Lower leg skin (tissue), 3 donors: ENCODE measurements around the gene STARD5.

Source experiments
- POLR2A ChIP-seq, 2 donors: fragments of 450-650 bp; IDR thresholded peaks; one replicate each; pipeline ENCODE4 v1.6.1; 2016 to 2017; ENCODE audit warnings: antibody characterized with exemption in 2 of 2, mild to moderate bottlenecking in 1 of 2, moderate library complexity in 1 of 2
- TF ChIP-seq, protein P1 (sequence below), 3 donors: fragments of 450-650 bp; IDR thresholded peaks; one replicate each; pipeline ENCODE4 v1.5.1; 2016; ENCODE audit warnings: antibody characterized with exemption in 3 of 3, mild to moderate bottlenecking in 3 of 3, moderate library complexity in 2 of 3

- no peak for TF ChIP-seq POLR2A (IDR thresholded peaks at IDR 0.05)
- TF ChIP-seq, protein P1, sequence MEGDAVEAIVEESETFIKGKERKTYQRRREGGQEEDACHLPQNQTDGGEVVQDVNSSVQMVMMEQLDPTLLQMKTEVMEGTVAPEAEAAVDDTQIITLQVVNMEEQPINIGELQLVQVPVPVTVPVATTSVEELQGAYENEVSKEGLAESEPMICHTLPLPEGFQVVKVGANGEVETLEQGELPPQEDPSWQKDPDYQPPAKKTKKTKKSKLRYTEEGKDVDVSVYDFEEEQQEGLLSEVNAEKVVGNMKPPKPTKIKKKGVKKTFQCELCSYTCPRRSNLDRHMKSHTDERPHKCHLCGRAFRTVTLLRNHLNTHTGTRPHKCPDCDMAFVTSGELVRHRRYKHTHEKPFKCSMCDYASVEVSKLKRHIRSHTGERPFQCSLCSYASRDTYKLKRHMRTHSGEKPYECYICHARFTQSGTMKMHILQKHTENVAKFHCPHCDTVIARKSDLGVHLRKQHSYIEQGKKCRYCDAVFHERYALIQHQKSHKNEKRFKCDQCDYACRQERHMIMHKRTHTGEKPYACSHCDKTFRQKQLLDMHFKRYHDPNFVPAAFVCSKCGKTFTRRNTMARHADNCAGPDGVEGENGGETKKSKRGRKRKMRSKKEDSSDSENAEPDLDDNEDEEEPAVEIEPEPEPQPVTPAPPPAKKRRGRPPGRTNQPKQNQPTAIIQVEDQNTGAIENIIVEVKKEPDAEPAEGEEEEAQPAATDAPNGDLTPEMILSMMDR (IDR thresholded peaks at IDR 0.05), result no peak
Measured at GRCh38 chr15:81285461-81285860, 38.5 kb downstream of the STARD5 start.
